HuH-7.5 (cell line): ENCODE results near the gene LFNG.
"Not testable (repeated sequence)": the region's sequence is repeated elsewhere in the genome, so short reads cannot be mapped to it uniquely, and the experiment has no call there.

Experiments used
- DNase-seq: peaks from one replicate; pipeline ENCODE4 v3.0.0; 2011; ENCODE audit warnings: low spot score

The LFNG gene

GRCh38 chr7:2530071-2530987, 10.8 kb downstream of the LFNG start:
- DNase-seq, result no peak

GRCh38 chr7:2530994-2531795, 11.6 kb downstream of the LFNG start:
- not testable (repeated sequence) for DNase-seq

GRCh38 chr7:2531796-2532110, 12.2 kb downstream of the LFNG start:
- DNase-seq, result not testable (repeated sequence)

GRCh38 chr7:2532199-2532772, 12.7 kb downstream of the LFNG start:
- DNase-seq, result not testable (repeated sequence)

- not testable (repeated sequence) for DNase-seq
These were observed 13.2 kb downstream of the LFNG start for GRCh38 chr7:2532816-2533215.

- not testable (repeated sequence) for DNase-seq
These were observed 14.0 kb downstream of the LFNG start for GRCh38 chr7:2533566-2533965.

- DNase-seq, result not testable (repeated sequence)
These were observed 14.6 kb downstream of the LFNG start for GRCh38 chr7:2534214-2534613.

- DNase-seq, result not testable (repeated sequence)
These were observed 16.5 kb downstream of the LFNG start for GRCh38 chr7:2535872-2536627.

GRCh38 chr7:2537981-2538851, 18.6 kb downstream of the LFNG start:
- DNase-seq, result no peak

- no peak for DNase-seq
These were observed 19.7 kb downstream of the LFNG start for GRCh38 chr7:2539031-2539911.

- no peak for DNase-seq
These were observed 20.6 kb downstream of the LFNG start for GRCh38 chr7:2540133-2540532.

- DNase-seq, result no peak
These were observed 21.1 kb downstream of the LFNG start for GRCh38 chr7:2540641-2541051.

- no peak for DNase-seq
These were observed 21.9 kb downstream of the LFNG start for GRCh38 chr7:2541291-2542010.

- no peak for DNase-seq
These were observed 22.7 kb downstream of the LFNG start for GRCh38 chr7:2542011-2542915.

- no peak for DNase-seq
These were observed 23.6 kb downstream of the LFNG start for GRCh38 chr7:2542916-2543871.

GRCh38 chr7:2544541-2545188, 25.1 kb downstream of the LFNG start:
- DNase-seq, result no peak
